Uterus (tissue), 4 donors: Measurements from ENCODE around the gene PSMD12. TPM values are rescaled to one million over a fixed set of nuclear protein-coding genes. Genes with fewer than 3 reads are reported as not detected.
"Not testable (repeated sequence)": the region's sequence is repeated elsewhere in the genome, so short reads cannot be mapped to it uniquely, and the experiment has no call there.

Experiments
- DNase-seq, 2 donors: peaks; one replicate each; pipeline ENCODE4 v3.0.0-alpha.2; 2019 to 2020
- H3K27ac ChIP-seq, 2 donors: fragments of 200-600 bp; sonication (generic); 1 replicate in 1 of 2; 2 replicates in 1 of 2; pipeline ENCODE4 v1.5.1; 2016 to 2018
- H3K27me3 ChIP-seq, 2 donors: fragments of 200-600 bp; sonication (generic); one replicate each; pipeline ENCODE4 v1.5.1; 2018 to 2019; ENCODE audit warnings: control low read depth in 1 of 2
- H3K36me3 ChIP-seq, 2 donors: fragments of 200-600 bp; sonication (generic); one replicate each; pipeline ENCODE4 v1.5.1; 2019; ENCODE audit warnings: control low read depth in 1 of 2
- H3K4me1 ChIP-seq, 2 donors: fragments of 200-600 bp; sonication (generic); one replicate each; pipeline ENCODE4 v1.5.1; 2018 to 2019; ENCODE audit warnings: control low read depth in 1 of 2
- H3K4me3 ChIP-seq, 2 donors: fragments of 200-600 bp; sonication (generic); 1 replicate in 1 of 2; 2 replicates in 1 of 2; pipeline ENCODE4 v1.5.1; 2018 to 2019; ENCODE audit warnings: mild to moderate bottlenecking in 1 of 2
- H3K9me3 ChIP-seq, 2 donors: fragments of 200-600 bp; sonication (generic); one replicate each; pipeline ENCODE4 v1.5.1; 2019; ENCODE audit warnings: control low read depth in 1 of 2
- POLR2A ChIP-seq, 2 donors: fragments of 450-650 bp; IDR thresholded peaks; one replicate each; pipeline ENCODE4 v1.6.1; 2016; ENCODE audit warnings: antibody characterized with exemption in 2 of 2, mild to moderate bottlenecking in 1 of 2, moderate library complexity in 1 of 2
- intact Hi-C: fragments of 100-400 bp; cut with DNase I; formaldehyde crosslinking; loops from one replicate; pipeline ENCODE4 v1.15.1; 2023; ENCODE audit warnings: low total_unique reads
- total RNA-seq, 4 donors: library from RNA; depleted of rRNA in 3 of 4; stranded (reverse); fragments of >200 nt in 3 of 4; gene quantifications; one replicate each; pipeline versions ENCODE4 v1.1.0 to v1.2.4, GENCODE V29; 2014 to 2023
- TF ChIP-seq, protein P1 (sequence below), 4 experiments: fragments of 200-600 bp in 2 of 4; fragments of 450-650 bp in 2 of 4; sonication (generic) in 2 of 4; IDR thresholded peaks; one replicate each; pipeline ENCODE4 v1.5.1; 2016 to 2019; ENCODE audit warnings: antibody characterized with exemption in 4 of 4, mild to moderate bottlenecking in 2 of 4, moderate library complexity in 1 of 4
- donor health status: DM: yes; HTN: yes; CAD: no.

The PSMD12 gene
- total RNA-seq, 4 donors from 2014 or later, result 10.5 to 55.6 (median 24.9) TPM

DNA sequence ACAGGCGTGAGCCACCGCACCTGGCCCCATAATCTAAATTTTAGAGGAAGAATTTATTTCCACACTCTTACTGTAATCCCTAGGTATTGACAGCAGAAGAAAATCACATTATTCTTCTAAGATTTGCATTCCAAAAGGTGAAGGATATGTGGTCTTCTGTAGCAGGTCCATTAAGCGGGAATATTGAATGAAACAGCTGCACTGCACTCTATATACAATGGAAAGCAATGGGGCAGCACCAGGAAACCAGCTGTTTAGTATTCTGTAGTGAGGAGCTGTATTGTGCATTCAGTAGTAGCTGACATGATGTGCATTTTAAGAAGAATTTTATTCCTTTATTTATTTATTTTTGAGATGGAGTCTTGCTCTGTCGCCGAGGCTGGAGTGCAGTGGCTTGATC lies 49.6 kb downstream of the PSMD12 start:
- H3K4me1 ChIP-seq, result no peaks in the 10 kb centered on the region
- no peaks in the 10 kb centered on the region for H3K36me3 ChIP-seq
- H3K4me3 ChIP-seq, result no peak overlapping the region
- TF ChIP-seq POLR2A (IDR thresholded peaks at IDR 0.05), result no peak
- TF ChIP-seq, protein P1, sequence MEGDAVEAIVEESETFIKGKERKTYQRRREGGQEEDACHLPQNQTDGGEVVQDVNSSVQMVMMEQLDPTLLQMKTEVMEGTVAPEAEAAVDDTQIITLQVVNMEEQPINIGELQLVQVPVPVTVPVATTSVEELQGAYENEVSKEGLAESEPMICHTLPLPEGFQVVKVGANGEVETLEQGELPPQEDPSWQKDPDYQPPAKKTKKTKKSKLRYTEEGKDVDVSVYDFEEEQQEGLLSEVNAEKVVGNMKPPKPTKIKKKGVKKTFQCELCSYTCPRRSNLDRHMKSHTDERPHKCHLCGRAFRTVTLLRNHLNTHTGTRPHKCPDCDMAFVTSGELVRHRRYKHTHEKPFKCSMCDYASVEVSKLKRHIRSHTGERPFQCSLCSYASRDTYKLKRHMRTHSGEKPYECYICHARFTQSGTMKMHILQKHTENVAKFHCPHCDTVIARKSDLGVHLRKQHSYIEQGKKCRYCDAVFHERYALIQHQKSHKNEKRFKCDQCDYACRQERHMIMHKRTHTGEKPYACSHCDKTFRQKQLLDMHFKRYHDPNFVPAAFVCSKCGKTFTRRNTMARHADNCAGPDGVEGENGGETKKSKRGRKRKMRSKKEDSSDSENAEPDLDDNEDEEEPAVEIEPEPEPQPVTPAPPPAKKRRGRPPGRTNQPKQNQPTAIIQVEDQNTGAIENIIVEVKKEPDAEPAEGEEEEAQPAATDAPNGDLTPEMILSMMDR (IDR thresholded peaks at IDR 0.05), result no peak
- no peaks in the 10 kb centered on the region for H3K27me3 ChIP-seq
- no peak for DNase-seq
- H3K27ac ChIP-seq, result no peak overlapping the region
- no peaks in the 10 kb centered on the region for H3K9me3 ChIP-seq
- intact Hi-C loops, result no loop called here

DNA sequence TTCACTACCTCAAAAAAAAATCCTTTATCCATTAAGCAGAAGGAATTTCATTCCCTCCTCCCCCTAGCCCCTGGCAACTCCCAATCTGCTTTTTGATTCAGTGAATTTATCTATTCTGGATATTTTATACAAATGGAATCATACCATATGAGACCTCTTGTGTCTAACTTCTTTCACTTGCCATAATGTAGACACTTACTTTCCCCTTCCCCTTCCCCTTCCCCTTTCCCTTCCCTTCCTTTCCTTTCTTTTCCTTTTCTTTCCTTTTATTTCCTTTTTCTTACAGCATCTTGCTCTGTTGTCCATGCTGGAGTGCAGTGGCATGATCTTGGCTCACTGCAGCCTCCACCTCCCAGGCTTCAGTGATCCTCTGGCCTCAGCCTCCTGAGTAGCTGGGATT lies 50.5 kb downstream of the PSMD12 start:
- Histone ChIP-seq H3K4me1 (no peaks in the 10 kb centered on the region), H3K4me3 (no peak overlapping the region), H3K36me3 (no peaks in the 10 kb centered on the region), H3K9me3 (no peaks in the 10 kb centered on the region), H3K27me3 (no peaks in the 10 kb centered on the region), H3K27ac (no peak overlapping the region)
- TF ChIP-seq POLR2A (IDR thresholded peaks at IDR 0.05), result no peak
- TF ChIP-seq, protein P1 (IDR thresholded peaks at IDR 0.05), result no peak
- intact Hi-C loops, result no loop called here
- no peak for DNase-seq

GRCh38 chr17:67312265-67312664 lies 54.1 kb downstream of the PSMD12 start:
- no peak for TF ChIP-seq POLR2A (IDR thresholded peaks at IDR 0.05)
- TF ChIP-seq, protein P1 (IDR thresholded peaks at IDR 0.05), result no peak
- H3K9me3 ChIP-seq, result no peaks in the 10 kb centered on the region
- H3K27ac ChIP-seq, result no peak overlapping the region
- no peaks in the 10 kb centered on the region for H3K36me3 ChIP-seq
- DNase-seq, result no peak
- H3K27me3 ChIP-seq, result no peaks in the 10 kb centered on the region
- intact Hi-C loops, result no loop called here
- no peak overlapping the region for H3K4me3 ChIP-seq
- no peaks in the 10 kb centered on the region for H3K4me1 ChIP-seq

- intact Hi-C loops, result no loop called here
- Histone ChIP-seq H3K9me3 (no peaks in the 10 kb centered on the region), H3K27me3 (no peaks in the 10 kb centered on the region), H3K4me1 (no peaks in the 10 kb centered on the region), H3K36me3 (no peaks in the 10 kb centered on the region), H3K4me3 (no peak overlapping the region), H3K27ac (no peak overlapping the region)
- TF ChIP-seq, protein P1 (IDR thresholded peaks at IDR 0.05), result no peak
- TF ChIP-seq POLR2A (IDR thresholded peaks at IDR 0.05), result no peak
- DNase-seq, result no peak
These were observed 54.8 kb downstream of the PSMD12 start for GRCh38 chr17:67311575-67311974.

- no peak for DNase-seq
- TF ChIP-seq, protein P1 (IDR thresholded peaks at IDR 0.05), result no peak
- no peak for TF ChIP-seq POLR2A (IDR thresholded peaks at IDR 0.05)
- H3K4me1 ChIP-seq, result no peaks in the 10 kb centered on the region
- H3K27ac ChIP-seq, result no peak overlapping the region
- intact Hi-C loops, result no loop called here
- no peak overlapping the region for H3K4me3 ChIP-seq
- no peaks in the 10 kb centered on the region for H3K9me3 ChIP-seq
- no peaks in the 10 kb centered on the region for H3K36me3 ChIP-seq
- H3K27me3 ChIP-seq, result no peaks in the 10 kb centered on the region
These were observed 56.0 kb downstream of the PSMD12 start for GRCh38 chr17:67310406-67310805.

DNA sequence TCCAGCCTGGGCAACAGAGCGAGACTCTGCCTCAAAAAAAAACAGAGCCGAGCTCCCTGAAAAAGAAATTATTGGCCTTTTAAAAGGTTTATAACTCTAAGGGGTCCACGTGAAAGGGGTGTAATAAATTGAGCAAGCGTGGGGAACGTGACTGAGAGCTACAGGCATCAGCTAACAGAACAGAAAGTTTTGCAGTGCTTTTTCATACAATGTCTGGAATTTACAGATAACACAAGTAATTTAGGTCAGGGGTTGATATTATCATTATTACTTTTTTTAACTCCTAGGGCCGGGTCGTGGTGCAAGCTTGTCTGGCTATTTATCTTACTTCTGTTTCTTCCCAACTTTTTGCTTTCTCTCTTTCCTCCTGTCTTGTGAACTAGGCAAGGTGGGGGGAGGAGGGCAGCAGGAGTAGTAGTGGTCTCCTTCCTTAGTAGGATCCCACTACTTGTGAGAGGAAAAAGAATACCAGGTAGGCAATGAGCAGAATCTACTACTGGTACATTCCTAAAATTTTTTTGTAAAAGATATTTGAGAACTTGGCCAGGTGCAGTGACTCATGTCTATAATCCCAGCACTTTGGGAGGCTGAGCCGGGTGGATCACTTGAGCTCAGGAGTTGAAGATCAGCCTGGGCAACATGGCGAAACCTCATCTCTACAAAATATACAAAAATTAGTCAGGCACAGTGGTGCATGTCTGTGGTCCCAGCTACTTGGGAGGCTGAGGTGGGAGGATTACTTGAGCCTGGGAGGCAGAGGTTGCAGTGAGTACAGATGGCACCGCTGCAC lies 60.7 kb downstream of the PSMD12 start:
- H3K27me3 ChIP-seq, H3K4me1 ChIP-seq, DNase-seq, H3K27ac ChIP-seq, H3K4me3 ChIP-seq, H3K36me3 ChIP-seq, H3K9me3 ChIP-seq, intact Hi-C loops: not testable (repeated sequence)
